ENCODE data around the gene TADA3. TPM values are rescaled to one million over a fixed set of nuclear protein-coding genes. Genes with fewer than 3 reads are reported as not detected.

The TADA3 gene
- total and polyA plus RNA-seq, 2 donors (not counting 3 experiments of a cell fraction or from before 2014, with no cell fraction given), result 27.8 to 31.0 TPM

DNA sequence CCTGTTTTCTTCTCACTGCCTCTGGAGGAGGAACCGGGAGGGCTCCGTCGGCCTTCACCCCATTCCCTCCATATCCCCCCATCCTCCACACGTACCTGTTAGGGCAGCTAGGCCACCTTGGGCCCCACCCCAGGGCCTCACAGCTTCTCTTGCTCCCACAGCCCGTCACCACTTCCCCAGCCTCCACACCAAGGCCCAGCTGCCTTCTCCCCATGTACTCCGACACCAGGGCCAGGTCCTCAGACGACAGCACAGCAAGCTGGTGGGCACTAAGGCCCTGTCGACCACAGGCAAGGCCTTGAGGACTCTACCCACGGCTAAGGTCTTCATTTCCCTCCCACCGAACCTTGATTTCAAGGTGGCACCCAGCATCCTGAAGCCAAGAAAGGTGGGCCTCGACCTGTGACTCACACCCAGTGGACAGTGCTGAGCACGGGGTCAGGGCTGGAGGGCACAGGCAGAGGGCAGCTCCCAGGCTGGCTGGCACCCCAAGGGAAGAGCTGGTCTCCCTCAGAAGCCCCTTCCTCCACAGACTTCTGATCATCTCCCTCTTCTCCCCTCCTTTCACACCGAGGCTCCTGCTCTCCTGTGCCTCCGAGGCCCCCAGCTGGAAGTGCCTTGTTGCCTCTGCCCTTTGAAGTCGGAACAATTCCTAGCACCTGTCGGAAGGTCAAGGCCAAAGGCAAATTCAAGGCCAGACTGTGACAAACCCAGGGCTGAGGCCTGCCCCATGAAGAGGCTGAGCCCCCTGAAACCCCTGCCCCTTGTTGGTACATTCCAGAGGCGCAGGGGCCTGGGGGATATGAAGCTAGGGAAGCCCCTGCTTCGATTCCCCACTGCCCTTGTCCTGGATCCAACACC, 42.5 kb upstream of the TADA3 start:
- peaks cover 0 to 10% of the 10 kb centered on the region in 2 experiments for H3K36me3 ChIP-seq (ENCODE audit: control insufficient read depth in 2 of 2, extremely low read depth in 1 of 2, insufficient read depth in 2 of 2, low read length in 2 of 2)
- no peak overlapping the region for H3K4me2 ChIP-seq (ENCODE audit: insufficient read depth, low read length)
- H3K4me3 ChIP-seq (replicated peaks in 1 of 3; ENCODE audit: insufficient read depth in 1 of 3, low read depth in 1 of 3, low read length in 3 of 3), result no peak overlapping the region
- FAIRE-seq (no peak), DNase-seq (ENCODE audit: low read depth, low spot score) (no peak)
- ChIA-PET POLR2A (no interaction called here), CTCF (no interaction called here)
- BruUV-seq (replicated peaks), result no TSS peak
- no peaks in the 10 kb centered on the region for H3K9me1 ChIP-seq (replicated peaks; ENCODE audit: control insufficient read depth, extremely low read depth, insufficient read depth, low read length)
- no peak overlapping the region for H3K9ac ChIP-seq (replicated peaks; ENCODE audit: extremely low read depth, insufficient read depth, low read length)
- dilution Hi-C loops (cut with MboI; ENCODE audit: extremely low pct_ligation_motif_present, low sequenced_read_pairs) (no loop called here), intact Hi-C loops (cut with micrococcal nuclease) (no loop called here)
- H4K20me1 ChIP-seq (replicated peaks; ENCODE audit: control insufficient read depth, extremely low read depth, insufficient read depth, low read length), result no peaks in the 10 kb centered on the region
- peaks cover 16% of the 10 kb centered on the region for H3K4me1 ChIP-seq (ENCODE audit: control insufficient read depth, extremely low read depth, insufficient read depth, low read length)
- H2AFZ ChIP-seq (ENCODE audit: low read depth, low read length), result no peak overlapping the region
- no peak for TF ChIP-seq MYC (IDR thresholded peaks at IDR 0.05; ENCODE audit: low read depth, low read length)
- no peak for TF ChIP-seq GATA2 (IDR thresholded peaks at IDR 0.05; ENCODE audit: insufficient read depth, insufficient read length, low read depth, low read length)
- TF ChIP-seq, protein P1, sequence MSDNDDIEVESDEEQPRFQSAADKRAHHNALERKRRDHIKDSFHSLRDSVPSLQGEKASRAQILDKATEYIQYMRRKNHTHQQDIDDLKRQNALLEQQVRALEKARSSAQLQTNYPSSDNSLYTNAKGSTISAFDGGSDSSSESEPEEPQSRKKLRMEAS (IDR thresholded peaks at IDR 0.05; ENCODE audit: insufficient read depth, insufficient read length), result no peak
- no peak for TF ChIP-seq POLR2AphosphoS5 (IDR thresholded peaks at IDR 0.05; ENCODE audit: insufficient read depth, low read depth, low read length)
- TF ChIP-seq JUN (IDR thresholded peaks at IDR 0.05; ENCODE audit: borderline replicate concordance, insufficient read depth, insufficient read length, low read depth), result no peak
- no peak for TF ChIP-seq EZH2 (IDR thresholded peaks at IDR 0.05; ENCODE audit: borderline replicate concordance, low read depth, low read length, severe bottlenecking)
- TF ChIP-seq POLR2A (IDR thresholded peaks at IDR 0.05; ENCODE audit: low read depth, low read length), result no peak
- TF ChIP-seq, protein P2, sequence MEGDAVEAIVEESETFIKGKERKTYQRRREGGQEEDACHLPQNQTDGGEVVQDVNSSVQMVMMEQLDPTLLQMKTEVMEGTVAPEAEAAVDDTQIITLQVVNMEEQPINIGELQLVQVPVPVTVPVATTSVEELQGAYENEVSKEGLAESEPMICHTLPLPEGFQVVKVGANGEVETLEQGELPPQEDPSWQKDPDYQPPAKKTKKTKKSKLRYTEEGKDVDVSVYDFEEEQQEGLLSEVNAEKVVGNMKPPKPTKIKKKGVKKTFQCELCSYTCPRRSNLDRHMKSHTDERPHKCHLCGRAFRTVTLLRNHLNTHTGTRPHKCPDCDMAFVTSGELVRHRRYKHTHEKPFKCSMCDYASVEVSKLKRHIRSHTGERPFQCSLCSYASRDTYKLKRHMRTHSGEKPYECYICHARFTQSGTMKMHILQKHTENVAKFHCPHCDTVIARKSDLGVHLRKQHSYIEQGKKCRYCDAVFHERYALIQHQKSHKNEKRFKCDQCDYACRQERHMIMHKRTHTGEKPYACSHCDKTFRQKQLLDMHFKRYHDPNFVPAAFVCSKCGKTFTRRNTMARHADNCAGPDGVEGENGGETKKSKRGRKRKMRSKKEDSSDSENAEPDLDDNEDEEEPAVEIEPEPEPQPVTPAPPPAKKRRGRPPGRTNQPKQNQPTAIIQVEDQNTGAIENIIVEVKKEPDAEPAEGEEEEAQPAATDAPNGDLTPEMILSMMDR (IDR thresholded peaks at IDR 0.05; ENCODE audit: extremely low read depth in 1 of 2, insufficient read depth in 1 of 2, low read depth in 1 of 2, low read length in 2 of 2), result no peak
- no peak for TF ChIP-seq FOS (IDR thresholded peaks at IDR 0.05; ENCODE audit: borderline replicate concordance, insufficient read depth, low read length)
- no peaks in the 10 kb centered on the region for H3K9me3 ChIP-seq (replicated peaks; ENCODE audit: control insufficient read depth, insufficient read depth, low read length)
- H3K27ac ChIP-seq (ENCODE audit: insufficient read depth, low read depth, low read length), result no peak overlapping the region
- H3K27me3 ChIP-seq (ENCODE audit: control insufficient read depth in 2 of 2, insufficient read depth in 2 of 2, low read length in 2 of 2), result no peaks in the 10 kb centered on the region
- H3K79me2 ChIP-seq (ENCODE audit: control insufficient read depth, insufficient read depth, low read length), result no peaks in the 10 kb centered on the region
